ENCODE results near the gene PLA2G2C. TPM values are rescaled to one million over a fixed set of nuclear protein-coding genes. Genes with fewer than 3 reads are reported as not detected.

The PLA2G2C gene
- total RNA-seq, 4 donors from 2014 or later: not detected

DNA sequence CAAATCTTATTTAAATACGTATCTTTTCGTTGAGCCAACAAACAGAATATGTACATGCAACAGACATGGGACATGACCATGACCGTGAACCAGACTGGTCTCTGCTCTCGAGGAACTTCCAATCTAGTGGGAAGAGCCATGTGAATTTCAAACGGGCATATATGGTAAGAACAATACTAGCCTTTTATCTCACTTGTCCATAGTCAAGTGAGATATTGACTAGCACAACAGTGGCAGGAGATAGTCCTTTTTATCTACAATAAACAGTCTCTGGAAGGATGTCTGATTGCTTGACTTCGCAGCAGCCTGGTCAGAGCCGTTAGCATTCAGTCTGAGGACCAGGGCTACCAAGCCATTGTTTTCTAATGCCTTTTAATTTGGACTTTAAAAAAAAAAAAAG is 12.6 kb upstream of the PLA2G2C start:
- Histone ChIP-seq H3K27ac (no peak overlapping the region), H3K36me3 (no peaks in the 10 kb centered on the region), H3K27me3 (no peaks in the 10 kb centered on the region), H3K4me3 (no peak overlapping the region), H3K4me1 (no peaks in the 10 kb centered on the region), H3K9me3 (no peaks in the 10 kb centered on the region)
- TF ChIP-seq, protein P1, sequence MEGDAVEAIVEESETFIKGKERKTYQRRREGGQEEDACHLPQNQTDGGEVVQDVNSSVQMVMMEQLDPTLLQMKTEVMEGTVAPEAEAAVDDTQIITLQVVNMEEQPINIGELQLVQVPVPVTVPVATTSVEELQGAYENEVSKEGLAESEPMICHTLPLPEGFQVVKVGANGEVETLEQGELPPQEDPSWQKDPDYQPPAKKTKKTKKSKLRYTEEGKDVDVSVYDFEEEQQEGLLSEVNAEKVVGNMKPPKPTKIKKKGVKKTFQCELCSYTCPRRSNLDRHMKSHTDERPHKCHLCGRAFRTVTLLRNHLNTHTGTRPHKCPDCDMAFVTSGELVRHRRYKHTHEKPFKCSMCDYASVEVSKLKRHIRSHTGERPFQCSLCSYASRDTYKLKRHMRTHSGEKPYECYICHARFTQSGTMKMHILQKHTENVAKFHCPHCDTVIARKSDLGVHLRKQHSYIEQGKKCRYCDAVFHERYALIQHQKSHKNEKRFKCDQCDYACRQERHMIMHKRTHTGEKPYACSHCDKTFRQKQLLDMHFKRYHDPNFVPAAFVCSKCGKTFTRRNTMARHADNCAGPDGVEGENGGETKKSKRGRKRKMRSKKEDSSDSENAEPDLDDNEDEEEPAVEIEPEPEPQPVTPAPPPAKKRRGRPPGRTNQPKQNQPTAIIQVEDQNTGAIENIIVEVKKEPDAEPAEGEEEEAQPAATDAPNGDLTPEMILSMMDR (IDR thresholded peaks at IDR 0.05): no peak
- TF ChIP-seq POLR2A (IDR thresholded peaks at IDR 0.05): no peak
- intact Hi-C loops (cut with DNase I; ENCODE audit: low total_unique reads): no loop called here
- DNase-seq: no peak

DNA sequence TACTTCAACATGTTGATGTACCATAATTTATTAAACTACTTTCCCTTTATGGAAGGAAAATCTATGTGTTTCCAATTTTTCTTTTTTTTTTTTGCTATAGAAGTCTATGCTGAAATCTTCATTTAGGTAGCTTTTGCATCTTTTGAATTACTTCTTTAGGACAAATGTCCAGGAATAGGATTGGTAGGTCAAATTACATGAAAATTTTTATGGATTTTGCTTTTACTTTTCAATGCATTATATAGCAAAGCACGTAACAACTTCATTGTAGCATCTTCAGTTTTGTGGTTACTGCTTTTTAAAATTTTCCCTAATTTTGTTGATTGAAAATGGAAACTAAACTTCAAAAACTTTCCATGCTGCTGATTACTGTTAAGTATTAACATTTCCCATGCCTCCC is 12.0 kb upstream of the PLA2G2C start:
- Histone ChIP-seq H3K36me3 (no peaks in the 10 kb centered on the region), H3K4me3 (no peak overlapping the region), H3K4me1 (no peaks in the 10 kb centered on the region), H3K9me3 (no peaks in the 10 kb centered on the region), H3K27ac (no peak overlapping the region), H3K27me3 (no peaks in the 10 kb centered on the region)
- intact Hi-C loops (cut with DNase I; ENCODE audit: low total_unique reads): no loop called here
- TF ChIP-seq POLR2A (IDR thresholded peaks at IDR 0.05): no peak
- TF ChIP-seq, protein P1 (IDR thresholded peaks at IDR 0.05): no peak
- DNase-seq: no peak

DNA sequence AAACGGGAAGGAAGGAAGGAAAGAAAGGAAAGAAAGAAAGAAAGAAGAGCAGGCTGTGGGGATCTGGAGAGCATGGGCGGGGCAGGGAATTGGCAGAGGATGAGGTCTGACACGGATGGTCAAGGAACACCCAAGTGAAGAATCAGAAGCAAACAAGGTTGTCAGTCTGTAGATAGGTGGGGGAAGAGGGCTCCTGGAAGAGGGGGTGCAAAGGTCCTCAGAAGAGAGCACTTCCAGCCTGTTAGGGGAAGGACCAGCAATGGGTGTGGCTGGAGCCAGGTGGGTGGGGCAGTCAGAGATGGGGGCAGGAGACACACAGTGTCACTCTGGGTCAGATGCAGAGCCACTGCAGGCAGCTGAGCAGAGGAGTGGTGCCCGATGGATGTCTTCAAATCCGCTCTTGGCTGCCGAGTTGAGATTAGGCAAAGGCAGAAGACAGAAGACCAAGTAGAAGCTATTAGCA is 11.0 kb upstream of the PLA2G2C start:
- Histone ChIP-seq H3K36me3 (no peaks in the 10 kb centered on the region), H3K27ac (no peak overlapping the region), H3K27me3 (no peaks in the 10 kb centered on the region), H3K9me3 (no peaks in the 10 kb centered on the region), H3K4me1 (no peaks in the 10 kb centered on the region), H3K4me3 (no peak overlapping the region)
- DNase-seq: no peak
- no peak for TF ChIP-seq POLR2A (IDR thresholded peaks at IDR 0.05)
- TF ChIP-seq, protein P1 (IDR thresholded peaks at IDR 0.05): no peak
- intact Hi-C loops (cut with DNase I; ENCODE audit: low total_unique reads): no loop called here

DNA sequence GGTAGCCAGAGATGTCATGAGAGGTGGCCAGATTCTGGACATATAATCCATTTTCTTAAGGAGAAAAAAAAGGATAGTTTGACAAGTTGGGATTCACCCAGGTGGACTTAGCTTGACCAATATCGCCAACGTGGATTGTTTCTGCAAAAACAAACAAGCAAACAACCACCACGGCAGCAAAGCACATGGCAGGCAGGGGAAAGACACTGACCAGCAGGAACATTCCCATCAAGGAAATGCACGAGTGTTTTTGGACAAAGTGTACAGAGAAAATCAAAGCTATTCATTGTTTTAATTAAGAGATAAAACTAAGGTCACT is 9.1 kb upstream of the PLA2G2C start:
- no peak overlapping the region for H3K27ac ChIP-seq
- H3K9me3 ChIP-seq: no peaks in the 10 kb centered on the region
- intact Hi-C loops (cut with DNase I; ENCODE audit: low total_unique reads): no loop called here
- DNase-seq: no peak
- no peaks in the 10 kb centered on the region for H3K27me3 ChIP-seq
- H3K4me1 ChIP-seq: no peaks in the 10 kb centered on the region
- no peaks in the 10 kb centered on the region for H3K36me3 ChIP-seq
- no peak overlapping the region for H3K4me3 ChIP-seq
- TF ChIP-seq, protein P1 (IDR thresholded peaks at IDR 0.05): no peak

DNA sequence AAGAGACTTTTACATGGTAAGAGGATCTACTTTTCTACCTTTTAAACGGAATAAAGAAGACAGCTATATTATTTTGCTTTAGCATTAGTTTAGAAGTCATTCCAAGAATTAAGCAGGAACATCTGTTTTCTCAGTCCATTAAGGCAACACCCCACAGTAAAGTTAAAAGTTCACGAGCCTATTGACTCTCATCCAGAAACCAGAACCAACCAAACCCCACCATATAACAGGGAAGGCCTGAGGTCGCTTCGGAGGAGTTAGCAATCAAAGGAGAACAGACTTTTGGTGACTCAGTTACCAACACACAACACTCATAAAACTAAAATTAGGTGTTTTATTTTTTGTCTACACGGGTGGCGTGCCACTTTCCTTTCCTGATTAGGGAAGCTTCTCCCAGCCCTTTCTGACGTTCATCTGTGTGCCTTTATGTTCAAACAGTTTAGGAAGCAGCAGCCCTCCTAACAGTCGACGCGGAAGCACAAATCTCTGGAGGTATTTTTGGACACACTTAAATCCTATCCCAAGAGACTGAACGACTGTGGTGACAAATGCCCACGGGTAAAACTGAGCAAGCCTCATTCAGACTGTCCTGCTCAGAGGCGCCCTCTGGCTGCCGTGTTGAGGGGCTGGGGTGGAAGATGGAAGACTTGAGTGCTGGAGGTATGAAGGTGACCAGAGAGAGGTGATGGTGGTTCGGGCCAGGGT is 8.6 kb upstream of the PLA2G2C start:
- intact Hi-C loops (cut with DNase I; ENCODE audit: low total_unique reads): no loop called here
- Histone ChIP-seq H3K27me3 (no peaks in the 10 kb centered on the region), H3K9me3 (no peaks in the 10 kb centered on the region), H3K36me3 (no peaks in the 10 kb centered on the region), H3K4me3 (no peak overlapping the region), H3K4me1 (no peaks in the 10 kb centered on the region), H3K27ac (no peak overlapping the region)
- DNase-seq: peak; percentile 26 to 28
- TF ChIP-seq POLR2A (IDR thresholded peaks at IDR 0.05): no peak
- TF ChIP-seq, protein P1 (IDR thresholded peaks at IDR 0.05): peak; percentile 46 to 56 (median 51)
